Mammary epithelial cell (primary cell): ENCODE results near the gene ABHD2.

Source experiments
- CTCF ChIP-seq, 2 donors: IDR thresholded peaks in 1 of 2; conservative IDR thresholded peaks in 1 of 2; 2 replicates each; pipeline ENCODE4 v1.5.1; 2011 to 2012; ENCODE audit warnings: inconsistent platforms in 2 of 2, low read length in 2 of 2, mild to moderate bottlenecking in 2 of 2, control low read depth in 1 of 2, low read depth in 1 of 2; ENCODE audit not compliant: insufficient read depth in 1 of 2; ENCODE audit errors: extremely low read depth in 1 of 2
- EZH2 ChIP-seq: IDR thresholded peaks from 2 replicates; pipeline ENCODE4 v1.6.1; 2012; ENCODE audit warnings: low read length, inconsistent platforms, borderline replicate concordance

- TF ChIP-seq CTCF (conservative IDR thresholded peaks at IDR 0.05 in 1 of 2, IDR thresholded peaks at IDR 0.05 in 1 of 2; ENCODE audit: extremely low read depth in 1 of 2, insufficient read depth in 1 of 2, low read depth in 1 of 2, low read length in 2 of 2) (no peak), EZH2 (no peak)
Measured at GRCh38 chr15:89194608-89195007, 106.4 kb downstream of the ABHD2 start.
